RWPE2 (cell line): Measurements from ENCODE around the gene PRKCE.
"Not testable (repeated sequence)": the region's sequence is repeated elsewhere in the genome, so short reads cannot be mapped to it uniquely, and the experiment has no call there.

Experiments used
- ATAC-seq: fragments of 200-7000 bp; cut with Tn5 transposase; 3 replicates; pipeline ENCODE4 v1.9.1; 2021; ENCODE audit warnings: low read depth
- DNase-seq: peaks from one replicate; pipeline ENCODE4 v3.0.0-alpha.2; 2020; ENCODE audit warnings: low spot score
- H3K27ac ChIP-seq: fragments of 450-650 bp; 2 replicates; pipeline ENCODE4 v1.5.1; 2017; ENCODE audit warnings: mild to moderate bottlenecking; ENCODE audit not compliant: poor library complexity, severe bottlenecking
- H3K27me3 ChIP-seq: fragments of 250-450 bp; sonication (Bioruptor Pico); 2 replicates; pipeline ENCODE4 v1.5.1; 2021; ENCODE audit warnings: mild to moderate bottlenecking, moderate library complexity; ENCODE audit not compliant: insufficient read depth, poor library complexity, severe bottlenecking
- H3K36me3 ChIP-seq: fragments of 250-450 bp; sonication (Bioruptor Pico); 2 replicates; pipeline ENCODE4 v1.5.1; 2020; ENCODE audit warnings: low read depth, mild to moderate bottlenecking, moderate library complexity
- H3K4me1 ChIP-seq: fragments of 250-450 bp; sonication (Bioruptor Pico); 2 replicates; pipeline ENCODE4 v1.5.1; 2021; ENCODE audit warnings: mild to moderate bottlenecking, moderate library complexity; ENCODE audit not compliant: insufficient read depth, poor library complexity, severe bottlenecking
- H3K4me3 ChIP-seq: fragments of 250-450 bp; sonication (Bioruptor Pico); 2 replicates; pipeline ENCODE4 v1.5.1; 2021; ENCODE audit warnings: mild to moderate bottlenecking, moderate library complexity; ENCODE audit not compliant: severe bottlenecking
- H3K9me3 ChIP-seq: fragments of 250-450 bp; sonication (Bioruptor Pico); 2 replicates; pipeline ENCODE4 v1.5.1; 2021; ENCODE audit warnings: mild to moderate bottlenecking, moderate library complexity; ENCODE audit not compliant: severe bottlenecking
- CTCF ChIP-seq: fragments of 450-650 bp; IDR thresholded peaks from one replicate; pipeline ENCODE4 v1.5.1; 2017; ENCODE audit warnings: mild to moderate bottlenecking, moderate library complexity; ENCODE audit not compliant: poor library complexity, severe bottlenecking

The PRKCE gene

DNA sequence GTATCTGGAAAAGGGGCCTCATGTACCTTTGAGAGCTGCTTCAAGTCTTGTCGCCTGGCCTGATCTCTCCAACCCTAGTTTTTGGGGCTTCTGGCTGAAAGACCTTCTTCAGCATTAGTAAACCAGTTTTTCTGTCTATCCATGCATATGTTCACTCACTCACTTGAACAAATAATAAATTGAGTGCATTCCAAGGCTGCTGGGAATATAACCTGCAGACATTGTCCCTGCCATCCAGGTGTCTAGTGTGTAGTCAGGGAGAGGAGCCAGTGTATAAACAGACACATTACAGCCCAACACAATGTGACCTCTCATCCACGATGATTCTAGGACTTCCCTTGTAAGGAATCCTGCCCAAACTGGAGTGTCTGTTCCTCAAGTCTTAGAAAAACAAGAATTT, 262.1 kb downstream of the PRKCE start:
- no peaks in the 10 kb centered on the region for H3K36me3 ChIP-seq
- DNase-seq (no peak), ATAC-seq (no peak)
- H3K9me3 ChIP-seq = no peaks in the 10 kb centered on the region
- no peak overlapping the region for H3K27ac ChIP-seq
- no peak overlapping the region for H3K4me3 ChIP-seq
- TF ChIP-seq CTCF = no peak
- H3K4me1 ChIP-seq = peaks cover 26% of the 10 kb centered on the region
- H3K27me3 ChIP-seq = no peaks in the 10 kb centered on the region

GRCh38 chr2:45915523-45915922, 264.0 kb downstream of the PRKCE start:
- ATAC-seq = no peak
- H3K27ac ChIP-seq = no peak overlapping the region
- TF ChIP-seq CTCF = no peak

DNA sequence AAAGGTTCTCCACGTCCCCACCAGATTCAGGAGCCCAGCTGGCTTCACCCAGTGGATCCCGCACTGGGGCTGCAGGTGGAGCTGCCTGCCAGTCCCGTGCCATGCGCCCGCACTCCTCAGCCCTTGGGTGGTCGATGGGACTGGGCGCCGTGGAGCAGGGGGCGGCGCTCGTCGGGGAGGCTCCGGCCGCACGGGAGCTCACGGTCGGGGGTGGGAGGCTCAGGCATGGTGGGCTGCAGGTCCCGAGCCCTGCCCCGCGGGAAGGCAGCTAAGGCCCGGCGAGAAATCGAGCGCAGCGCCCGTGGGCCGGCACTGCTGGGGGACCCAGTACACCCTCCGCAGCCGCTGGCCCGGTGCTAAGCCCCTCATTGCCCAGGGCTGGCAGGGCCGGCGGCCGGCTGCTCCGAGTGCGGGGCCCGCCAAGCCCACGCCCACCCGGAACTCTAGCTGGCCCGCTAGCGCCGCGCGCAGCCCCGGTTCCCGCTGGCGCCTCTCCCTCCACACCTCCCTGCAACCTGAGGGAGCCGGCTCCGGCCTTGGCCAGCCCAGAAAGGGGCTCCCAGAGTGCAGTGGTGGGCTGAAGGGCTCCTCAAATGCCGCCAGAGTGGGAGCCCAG, 266.2 kb downstream of the PRKCE start:
- H3K27ac ChIP-seq, H3K27me3 ChIP-seq, ATAC-seq, H3K9me3 ChIP-seq, H3K4me3 ChIP-seq, DNase-seq, H3K36me3 ChIP-seq: not testable (repeated sequence)
- H3K4me1 ChIP-seq = peaks cover 18% of the 10 kb centered on the region

More at GRCh38 chr2:45915523-45915922, 264.0 kb downstream of the PRKCE start:
- Histone ChIP-seq H3K4me1 (peaks cover 18% of the 10 kb centered on the region), H3K4me3 (no peak overlapping the region), H3K36me3 (no peaks in the 10 kb centered on the region), H3K9me3 (no peaks in the 10 kb centered on the region), H3K27me3 (no peaks in the 10 kb centered on the region)
- DNase-seq = no peak

DNA sequence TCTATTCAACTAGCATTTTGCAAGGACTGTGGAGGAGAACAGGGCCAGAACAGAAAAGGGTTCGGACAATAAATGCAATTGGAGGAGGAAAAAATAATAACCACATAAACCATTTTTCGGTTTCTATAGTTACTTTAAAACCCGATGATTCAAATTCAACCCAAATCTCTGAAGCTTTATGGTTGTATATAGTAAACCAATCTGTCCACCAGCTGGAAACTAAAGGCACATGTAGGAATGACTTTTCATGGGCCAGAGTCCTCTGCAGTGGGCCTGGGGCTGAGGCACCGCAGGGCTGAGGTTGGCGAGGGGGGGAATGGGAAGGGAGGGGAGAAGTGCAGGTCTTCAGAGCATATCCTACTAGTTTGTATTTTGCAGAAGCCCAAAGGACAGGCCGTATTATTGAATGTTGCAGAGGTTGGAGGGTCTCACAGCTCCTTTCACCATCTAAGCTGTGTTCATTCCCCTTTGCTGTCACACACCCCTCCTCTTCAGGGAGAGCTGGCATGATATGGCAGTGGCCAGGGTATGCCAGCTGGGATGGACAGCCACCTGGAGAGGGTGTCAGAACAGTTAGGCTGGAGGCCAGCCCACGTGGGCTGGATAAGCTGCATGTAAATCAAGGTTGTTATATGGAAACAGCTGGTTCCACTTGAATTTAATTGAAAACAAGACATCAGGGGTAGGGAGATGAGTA, 267.1 kb downstream of the PRKCE start:
- Histone ChIP-seq H3K36me3 (no peaks in the 10 kb centered on the region), H3K27me3 (no peaks in the 10 kb centered on the region), H3K9me3 (no peaks in the 10 kb centered on the region), H3K27ac (no peak overlapping the region), H3K4me1 (peaks cover 28% of the 10 kb centered on the region), H3K4me3 (no peak overlapping the region)
- DNase-seq = no peak
- no peak for TF ChIP-seq CTCF
- no peak for ATAC-seq

- Histone ChIP-seq H3K27ac (peak overlapping the region; percentile 22), H3K4me3 (no peak overlapping the region), H3K27me3 (no peaks in the 10 kb centered on the region), H3K9me3 (no peaks in the 10 kb centered on the region), H3K4me1 (peaks cover 28% of the 10 kb centered on the region), H3K36me3 (no peaks in the 10 kb centered on the region)
- TF ChIP-seq CTCF = no peak
- DNase-seq (no peak), ATAC-seq (no peak)
Observed at GRCh38 chr2:45919160-45919650, 267.7 kb downstream of the PRKCE start.
